ENCODE results near the gene ECHS1. TPM values are rescaled to one million over a fixed set of nuclear protein-coding genes. Genes with fewer than 3 reads are reported as not detected.

The ECHS1 gene
- total and polyA plus RNA-seq, 2 donors (not counting 3 experiments of a cell fraction or from before 2014, with no cell fraction given) = 46.2 to 108 TPM

DNA sequence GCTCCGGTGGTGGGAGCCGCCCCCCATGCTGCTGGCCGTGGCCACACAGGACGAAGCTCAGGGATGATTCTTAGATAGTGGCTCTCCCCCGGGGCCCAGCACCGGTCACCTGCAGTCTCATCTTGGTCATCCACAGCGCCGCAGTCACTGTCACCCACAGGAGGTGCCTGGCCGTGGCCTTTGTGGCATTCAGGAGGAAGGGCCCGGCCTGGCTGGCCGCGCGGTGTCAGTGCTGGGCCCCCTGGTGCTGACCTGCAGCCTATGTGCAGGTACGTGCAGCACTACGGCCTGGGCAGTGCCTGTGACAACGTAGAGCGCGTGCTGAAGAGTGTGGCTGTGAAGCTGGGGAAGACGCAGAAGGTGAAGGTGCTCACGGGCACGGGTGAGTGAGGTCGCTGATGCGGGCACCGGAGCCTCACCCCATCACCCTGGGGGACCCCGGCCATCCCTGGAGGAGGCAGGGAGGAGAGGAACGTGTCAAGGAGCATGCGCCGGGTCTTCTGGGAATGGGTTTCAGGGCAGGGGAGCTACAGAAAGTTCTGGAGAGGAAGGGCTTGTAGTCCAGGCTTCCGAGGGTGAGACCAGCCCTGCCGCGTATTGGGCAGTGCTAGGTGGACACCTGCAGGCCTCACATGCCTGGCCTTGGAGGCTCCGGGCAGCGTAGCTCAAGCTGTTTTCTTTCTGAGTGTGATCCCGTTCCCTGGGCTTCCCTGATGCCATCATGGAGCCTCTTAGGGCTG is 46.2 kb upstream of the ECHS1 start:
- Histone ChIP-seq H4K20me1 (replicated peaks; ENCODE audit: control insufficient read depth, extremely low read depth, insufficient read depth, low read length) (no peaks in the 10 kb centered on the region), H3K4me2 (ENCODE audit: insufficient read depth, low read length) (no peak overlapping the region), H3K9me1 (replicated peaks; ENCODE audit: control insufficient read depth, extremely low read depth, insufficient read depth, low read length) (no peaks in the 10 kb centered on the region), H3K36me3 (ENCODE audit: control insufficient read depth in 2 of 2, extremely low read depth in 1 of 2, insufficient read depth in 2 of 2, low read length in 2 of 2) (peaks cover 4 to 13% of the 10 kb centered on the region in 2 experiments), H2AFZ (ENCODE audit: low read depth, low read length) (no peak overlapping the region), H3K4me1 (ENCODE audit: control insufficient read depth, extremely low read depth, insufficient read depth, low read length) (no peaks in the 10 kb centered on the region), H3K27ac (ENCODE audit: insufficient read depth, low read depth, low read length) (no peak overlapping the region), H3K4me3 (replicated peaks in 1 of 3; ENCODE audit: insufficient read depth in 1 of 3, low read depth in 1 of 3, low read length in 3 of 3) (no peak overlapping the region), H3K79me2 (ENCODE audit: control insufficient read depth, insufficient read depth, low read length) (peaks cover 3% of the 10 kb centered on the region), H3K9ac (replicated peaks; ENCODE audit: extremely low read depth, insufficient read depth, low read length) (no peak overlapping the region), H3K9me3 (replicated peaks; ENCODE audit: control insufficient read depth, insufficient read depth, low read length) (no peaks in the 10 kb centered on the region), H3K27me3 (ENCODE audit: control insufficient read depth in 2 of 2, insufficient read depth in 2 of 2, low read length in 2 of 2) (peaks cover 8 to 9% of the 10 kb centered on the region in 2 experiments)
- ChIA-PET POLR2A (no interaction called here), CTCF (interaction anchor here (1.2 kb wide), 1 partner anchor 90 kb away, joined by 4 read pairs; no protein-coding TSS in a partner anchor)
- no peak for DNase-seq (ENCODE audit: low read depth, low spot score)
- BruUV-seq (replicated peaks) = no TSS peak
- no peak for FAIRE-seq
- no peak for TF ChIP-seq FOS (IDR thresholded peaks at IDR 0.05; ENCODE audit: borderline replicate concordance, insufficient read depth, low read length)
- TF ChIP-seq, protein P1, sequence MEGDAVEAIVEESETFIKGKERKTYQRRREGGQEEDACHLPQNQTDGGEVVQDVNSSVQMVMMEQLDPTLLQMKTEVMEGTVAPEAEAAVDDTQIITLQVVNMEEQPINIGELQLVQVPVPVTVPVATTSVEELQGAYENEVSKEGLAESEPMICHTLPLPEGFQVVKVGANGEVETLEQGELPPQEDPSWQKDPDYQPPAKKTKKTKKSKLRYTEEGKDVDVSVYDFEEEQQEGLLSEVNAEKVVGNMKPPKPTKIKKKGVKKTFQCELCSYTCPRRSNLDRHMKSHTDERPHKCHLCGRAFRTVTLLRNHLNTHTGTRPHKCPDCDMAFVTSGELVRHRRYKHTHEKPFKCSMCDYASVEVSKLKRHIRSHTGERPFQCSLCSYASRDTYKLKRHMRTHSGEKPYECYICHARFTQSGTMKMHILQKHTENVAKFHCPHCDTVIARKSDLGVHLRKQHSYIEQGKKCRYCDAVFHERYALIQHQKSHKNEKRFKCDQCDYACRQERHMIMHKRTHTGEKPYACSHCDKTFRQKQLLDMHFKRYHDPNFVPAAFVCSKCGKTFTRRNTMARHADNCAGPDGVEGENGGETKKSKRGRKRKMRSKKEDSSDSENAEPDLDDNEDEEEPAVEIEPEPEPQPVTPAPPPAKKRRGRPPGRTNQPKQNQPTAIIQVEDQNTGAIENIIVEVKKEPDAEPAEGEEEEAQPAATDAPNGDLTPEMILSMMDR (IDR thresholded peaks at IDR 0.05; ENCODE audit: extremely low read depth in 1 of 2, insufficient read depth in 1 of 2, low read depth in 1 of 2, low read length in 2 of 2) = no peak
- TF ChIP-seq POLR2A (IDR thresholded peaks at IDR 0.05; ENCODE audit: low read depth, low read length) = no peak
- TF ChIP-seq, protein P2, sequence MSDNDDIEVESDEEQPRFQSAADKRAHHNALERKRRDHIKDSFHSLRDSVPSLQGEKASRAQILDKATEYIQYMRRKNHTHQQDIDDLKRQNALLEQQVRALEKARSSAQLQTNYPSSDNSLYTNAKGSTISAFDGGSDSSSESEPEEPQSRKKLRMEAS (IDR thresholded peaks at IDR 0.05; ENCODE audit: insufficient read depth, insufficient read length) = no peak
- TF ChIP-seq GATA2 (IDR thresholded peaks at IDR 0.05; ENCODE audit: insufficient read depth, insufficient read length, low read depth, low read length) = no peak
- no peak for TF ChIP-seq POLR2AphosphoS5 (IDR thresholded peaks at IDR 0.05; ENCODE audit: insufficient read depth, low read depth, low read length)
- TF ChIP-seq MYC (IDR thresholded peaks at IDR 0.05; ENCODE audit: low read depth, low read length) = no peak
- TF ChIP-seq EZH2 (IDR thresholded peaks at IDR 0.05; ENCODE audit: borderline replicate concordance, low read depth, low read length, severe bottlenecking) = no peak
- no peak for TF ChIP-seq JUN (IDR thresholded peaks at IDR 0.05; ENCODE audit: borderline replicate concordance, insufficient read depth, insufficient read length, low read depth)
- intact Hi-C loops (cut with micrococcal nuclease) (no loop called here), dilution Hi-C loops (cut with MboI; ENCODE audit: extremely low pct_ligation_motif_present, low sequenced_read_pairs) (no loop called here)

All from endothelial cell of umbilical vein (primary cell).